Measurements from ENCODE around the gene TELO2.

Gene TELO2

GRCh38 chr16:1518626-1519135 lies 25.5 kb downstream of the TELO2 start:
- no peak for DNase-seq (ENCODE audit: low read depth in 1 of 2, low spot score in 1 of 2)

GRCh38 chr16:1519831-1520230 lies 26.7 kb downstream of the TELO2 start:
- DNase-seq (ENCODE audit: low read depth in 1 of 2, low spot score in 1 of 2) = no peak

- DNase-seq (ENCODE audit: low read depth in 1 of 2, low spot score in 1 of 2) = no peak
Observed at GRCh38 chr16:1520461-1520860, 27.3 kb downstream of the TELO2 start.

GRCh38 chr16:1523581-1524245 lies 30.6 kb downstream of the TELO2 start:
- no peak for DNase-seq (ENCODE audit: low read depth in 1 of 2, low spot score in 1 of 2)

- DNase-seq (ENCODE audit: low read depth in 1 of 2, low spot score in 1 of 2) = no peak
Observed at GRCh38 chr16:1524366-1524765, 31.2 kb downstream of the TELO2 start.

GRCh38 chr16:1525871-1526607 lies 32.9 kb downstream of the TELO2 start:
- no peak for DNase-seq (ENCODE audit: low read depth in 1 of 2, low spot score in 1 of 2)

GRCh38 chr16:1526608-1527555 lies 33.7 kb downstream of the TELO2 start:
- DNase-seq (ENCODE audit: low read depth in 1 of 2, low spot score in 1 of 2) = no peak

GRCh38 chr16:1527836-1528811 lies 35.0 kb downstream of the TELO2 start:
- no peak for DNase-seq (ENCODE audit: low read depth in 1 of 2, low spot score in 1 of 2)

GRCh38 chr16:1528921-1529537 lies 35.9 kb downstream of the TELO2 start:
- DNase-seq (ENCODE audit: low read depth in 1 of 2, low spot score in 1 of 2) = no peak

- no peak for DNase-seq (ENCODE audit: low read depth in 1 of 2, low spot score in 1 of 2)
Observed at GRCh38 chr16:1530349-1530882, 37.3 kb downstream of the TELO2 start.

- no peak for DNase-seq (ENCODE audit: low read depth in 1 of 2, low spot score in 1 of 2)
Observed at GRCh38 chr16:1530883-1531637, 37.9 kb downstream of the TELO2 start.

- no peak for DNase-seq (ENCODE audit: low read depth in 1 of 2, low spot score in 1 of 2)
Observed at GRCh38 chr16:1531638-1531910, 38.4 kb downstream of the TELO2 start.

GRCh38 chr16:1532081-1532760 lies 39.1 kb downstream of the TELO2 start:
- no peak for DNase-seq (ENCODE audit: low read depth in 1 of 2, low spot score in 1 of 2)

- DNase-seq (ENCODE audit: low read depth in 1 of 2, low spot score in 1 of 2) = no peak
Observed at GRCh38 chr16:1532771-1533170, 39.6 kb downstream of the TELO2 start.

GRCh38 chr16:1533443-1533951 lies 40.3 kb downstream of the TELO2 start, which contains the start of gene TMEM204:
TMEM204 (plus strand) TSS chr16:1533666; CDS start chr16:1534276, 610 bp downstream.
- peak in 1 of 2 donors; percentile 41 for DNase-seq (ENCODE audit: low read depth in 1 of 2, low spot score in 1 of 2)

GRCh38 chr16:1534021-1535020 lies 41.2 kb downstream of the TELO2 start:
- DNase-seq (ENCODE audit: low read depth in 1 of 2, low spot score in 1 of 2) = no peak

Measured in activated T-helper 1 cell treated with anti-CD3 and anti-CD28 coated beads, Interleukin-2, amount 50 U/mL, for 16 hours (primary cell).